HL-60 (cell line): ENCODE data around the gene B3GALNT2.

Experiments
- GABPA ChIP-seq: IDR thresholded peaks from 2 replicates; pipeline ENCODE4 v1.6.1; 2012; ENCODE audit warnings: low read depth
- POLR2AphosphoS5 ChIP-seq: IDR thresholded peaks from 2 replicates; pipeline ENCODE4 v1.6.1; 2012; ENCODE audit warnings: low read depth
- SPI1 ChIP-seq: IDR thresholded peaks from 2 replicates; pipeline ENCODE4 v1.6.1; 2012; ENCODE audit warnings: low read depth, mild to moderate bottlenecking, borderline replicate concordance
- TF ChIP-seq, protein P1 (sequence below): IDR thresholded peaks from one replicate; pipeline ENCODE4 v1.5.1; 2011; ENCODE audit warnings: low read length, control low read depth, inconsistent platforms; ENCODE audit not compliant: insufficient read depth
- TF ChIP-seq, protein P2 (sequence below): IDR thresholded peaks from 2 replicates; pipeline ENCODE4 v1.6.1; 2012; ENCODE audit warnings: low read depth; ENCODE audit not compliant: insufficient replicate concordance

DNA sequence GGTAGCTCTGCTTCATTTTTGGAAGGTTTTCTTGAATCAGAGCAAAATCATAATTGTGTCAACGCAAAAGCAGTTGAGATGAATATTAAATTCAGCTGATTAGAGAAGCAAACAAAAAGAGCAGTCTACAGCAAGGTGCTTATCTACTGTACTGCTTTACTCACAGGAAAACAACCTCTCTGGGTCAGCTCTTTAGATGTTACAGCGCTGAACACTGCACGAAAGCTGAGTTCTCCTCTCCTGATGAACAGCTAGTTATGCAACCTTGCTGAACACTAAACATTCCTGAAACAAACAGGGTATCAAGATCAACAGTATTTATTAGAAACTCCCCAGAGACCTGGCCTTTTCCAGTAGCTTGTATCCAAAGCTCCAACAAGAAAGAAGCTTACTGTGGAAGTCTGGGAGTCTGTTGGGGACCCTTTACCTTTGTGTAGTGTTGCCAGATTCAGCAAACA lies 95.7 kb downstream of the B3GALNT2 start:
- TF ChIP-seq, protein P1, sequence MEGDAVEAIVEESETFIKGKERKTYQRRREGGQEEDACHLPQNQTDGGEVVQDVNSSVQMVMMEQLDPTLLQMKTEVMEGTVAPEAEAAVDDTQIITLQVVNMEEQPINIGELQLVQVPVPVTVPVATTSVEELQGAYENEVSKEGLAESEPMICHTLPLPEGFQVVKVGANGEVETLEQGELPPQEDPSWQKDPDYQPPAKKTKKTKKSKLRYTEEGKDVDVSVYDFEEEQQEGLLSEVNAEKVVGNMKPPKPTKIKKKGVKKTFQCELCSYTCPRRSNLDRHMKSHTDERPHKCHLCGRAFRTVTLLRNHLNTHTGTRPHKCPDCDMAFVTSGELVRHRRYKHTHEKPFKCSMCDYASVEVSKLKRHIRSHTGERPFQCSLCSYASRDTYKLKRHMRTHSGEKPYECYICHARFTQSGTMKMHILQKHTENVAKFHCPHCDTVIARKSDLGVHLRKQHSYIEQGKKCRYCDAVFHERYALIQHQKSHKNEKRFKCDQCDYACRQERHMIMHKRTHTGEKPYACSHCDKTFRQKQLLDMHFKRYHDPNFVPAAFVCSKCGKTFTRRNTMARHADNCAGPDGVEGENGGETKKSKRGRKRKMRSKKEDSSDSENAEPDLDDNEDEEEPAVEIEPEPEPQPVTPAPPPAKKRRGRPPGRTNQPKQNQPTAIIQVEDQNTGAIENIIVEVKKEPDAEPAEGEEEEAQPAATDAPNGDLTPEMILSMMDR, result no peak
- TF ChIP-seq, protein P2, sequence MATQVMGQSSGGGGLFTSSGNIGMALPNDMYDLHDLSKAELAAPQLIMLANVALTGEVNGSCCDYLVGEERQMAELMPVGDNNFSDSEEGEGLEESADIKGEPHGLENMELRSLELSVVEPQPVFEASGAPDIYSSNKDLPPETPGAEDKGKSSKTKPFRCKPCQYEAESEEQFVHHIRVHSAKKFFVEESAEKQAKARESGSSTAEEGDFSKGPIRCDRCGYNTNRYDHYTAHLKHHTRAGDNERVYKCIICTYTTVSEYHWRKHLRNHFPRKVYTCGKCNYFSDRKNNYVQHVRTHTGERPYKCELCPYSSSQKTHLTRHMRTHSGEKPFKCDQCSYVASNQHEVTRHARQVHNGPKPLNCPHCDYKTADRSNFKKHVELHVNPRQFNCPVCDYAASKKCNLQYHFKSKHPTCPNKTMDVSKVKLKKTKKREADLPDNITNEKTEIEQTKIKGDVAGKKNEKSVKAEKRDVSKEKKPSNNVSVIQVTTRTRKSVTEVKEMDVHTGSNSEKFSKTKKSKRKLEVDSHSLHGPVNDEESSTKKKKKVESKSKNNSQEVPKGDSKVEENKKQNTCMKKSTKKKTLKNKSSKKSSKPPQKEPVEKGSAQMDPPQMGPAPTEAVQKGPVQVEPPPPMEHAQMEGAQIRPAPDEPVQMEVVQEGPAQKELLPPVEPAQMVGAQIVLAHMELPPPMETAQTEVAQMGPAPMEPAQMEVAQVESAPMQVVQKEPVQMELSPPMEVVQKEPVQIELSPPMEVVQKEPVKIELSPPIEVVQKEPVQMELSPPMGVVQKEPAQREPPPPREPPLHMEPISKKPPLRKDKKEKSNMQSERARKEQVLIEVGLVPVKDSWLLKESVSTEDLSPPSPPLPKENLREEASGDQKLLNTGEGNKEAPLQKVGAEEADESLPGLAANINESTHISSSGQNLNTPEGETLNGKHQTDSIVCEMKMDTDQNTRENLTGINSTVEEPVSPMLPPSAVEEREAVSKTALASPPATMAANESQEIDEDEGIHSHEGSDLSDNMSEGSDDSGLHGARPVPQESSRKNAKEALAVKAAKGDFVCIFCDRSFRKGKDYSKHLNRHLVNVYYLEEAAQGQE, result no peak
- no peak for TF ChIP-seq POLR2AphosphoS5
- no peak for TF ChIP-seq SPI1
- TF ChIP-seq GABPA, result no peak
